ENCODE data around the gene GNLY.

DNA sequence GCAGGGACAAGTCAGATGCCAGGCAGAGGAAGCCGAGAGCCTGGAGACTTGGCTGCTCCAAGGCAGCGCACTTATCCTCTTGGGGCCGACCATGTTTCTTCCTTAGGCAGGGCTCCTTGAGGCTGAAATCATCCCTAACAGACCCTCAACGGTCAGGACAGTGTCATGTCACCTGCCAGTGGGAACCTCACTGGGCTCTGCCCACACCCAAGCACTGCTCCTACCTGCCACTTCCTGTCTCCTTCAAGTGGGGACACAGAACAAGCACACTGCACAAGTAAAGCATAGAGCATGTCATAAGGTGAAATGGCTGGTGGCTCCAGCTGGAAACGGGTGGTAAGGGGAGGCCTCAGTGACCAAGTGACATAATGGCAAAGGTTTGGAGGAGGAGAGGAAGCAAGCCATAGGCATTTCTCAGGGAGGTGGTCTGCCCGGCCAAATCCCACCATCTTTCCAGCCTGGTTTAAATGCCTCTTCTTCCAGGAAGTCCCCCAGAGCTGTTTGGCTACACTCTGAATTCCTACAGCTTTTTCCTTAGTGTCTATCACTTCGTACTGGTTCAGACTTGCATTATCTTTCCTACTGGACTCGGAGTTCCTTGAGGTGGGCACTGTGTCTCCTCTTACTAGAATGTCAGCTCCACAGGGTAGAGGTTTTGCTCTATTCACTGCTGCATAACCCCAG lies 52.3 kb downstream of the GNLY start:
- TF ChIP-seq, protein P1, sequence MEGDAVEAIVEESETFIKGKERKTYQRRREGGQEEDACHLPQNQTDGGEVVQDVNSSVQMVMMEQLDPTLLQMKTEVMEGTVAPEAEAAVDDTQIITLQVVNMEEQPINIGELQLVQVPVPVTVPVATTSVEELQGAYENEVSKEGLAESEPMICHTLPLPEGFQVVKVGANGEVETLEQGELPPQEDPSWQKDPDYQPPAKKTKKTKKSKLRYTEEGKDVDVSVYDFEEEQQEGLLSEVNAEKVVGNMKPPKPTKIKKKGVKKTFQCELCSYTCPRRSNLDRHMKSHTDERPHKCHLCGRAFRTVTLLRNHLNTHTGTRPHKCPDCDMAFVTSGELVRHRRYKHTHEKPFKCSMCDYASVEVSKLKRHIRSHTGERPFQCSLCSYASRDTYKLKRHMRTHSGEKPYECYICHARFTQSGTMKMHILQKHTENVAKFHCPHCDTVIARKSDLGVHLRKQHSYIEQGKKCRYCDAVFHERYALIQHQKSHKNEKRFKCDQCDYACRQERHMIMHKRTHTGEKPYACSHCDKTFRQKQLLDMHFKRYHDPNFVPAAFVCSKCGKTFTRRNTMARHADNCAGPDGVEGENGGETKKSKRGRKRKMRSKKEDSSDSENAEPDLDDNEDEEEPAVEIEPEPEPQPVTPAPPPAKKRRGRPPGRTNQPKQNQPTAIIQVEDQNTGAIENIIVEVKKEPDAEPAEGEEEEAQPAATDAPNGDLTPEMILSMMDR (IDR thresholded peaks at IDR 0.05): no peak
- no peak for TF ChIP-seq EZH2 (IDR thresholded peaks at IDR 0.05)
